ENCODE results near the gene GATA2.
A peak's percentile ranks its signal among the peaks of the same experiment; 100 is the strongest.

Gene GATA2

DNA sequence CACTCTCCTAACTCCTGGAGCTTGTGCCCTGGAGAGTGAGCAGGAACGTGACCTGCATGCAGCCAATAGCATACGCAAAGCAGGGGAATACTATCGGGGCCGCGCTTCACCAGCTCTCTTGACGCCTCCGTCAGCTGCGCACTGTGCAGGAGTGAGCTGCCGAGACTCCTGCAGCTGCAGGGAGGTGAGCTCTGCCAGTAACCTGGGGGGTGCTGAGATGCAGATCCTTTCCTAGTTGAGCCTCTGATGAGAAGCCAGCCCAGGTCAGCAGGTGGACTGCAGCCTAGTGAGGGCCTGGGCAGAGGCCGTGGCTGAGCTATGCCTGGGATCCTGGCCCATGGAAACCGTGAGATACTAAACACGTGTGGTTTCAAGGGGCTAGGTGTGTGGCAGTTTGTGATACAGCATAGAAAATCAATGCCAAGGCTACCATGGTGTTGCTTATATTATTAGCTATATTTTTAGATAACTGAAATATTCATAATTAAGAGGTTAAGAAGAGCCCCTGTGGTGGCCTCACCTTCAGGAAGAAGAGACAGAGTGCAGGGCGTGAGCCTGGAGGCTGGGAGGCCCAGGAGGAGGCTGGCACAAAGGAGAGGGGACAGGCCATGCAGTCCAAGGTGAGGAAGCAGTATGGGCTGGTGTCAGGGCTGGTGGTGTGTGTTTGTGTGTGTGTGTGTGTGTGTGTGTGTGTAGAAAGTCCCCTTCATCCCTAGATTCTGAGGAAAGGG lies 20.4 kb downstream of the GATA2 start:
- no peak for DNase-seq

DNA sequence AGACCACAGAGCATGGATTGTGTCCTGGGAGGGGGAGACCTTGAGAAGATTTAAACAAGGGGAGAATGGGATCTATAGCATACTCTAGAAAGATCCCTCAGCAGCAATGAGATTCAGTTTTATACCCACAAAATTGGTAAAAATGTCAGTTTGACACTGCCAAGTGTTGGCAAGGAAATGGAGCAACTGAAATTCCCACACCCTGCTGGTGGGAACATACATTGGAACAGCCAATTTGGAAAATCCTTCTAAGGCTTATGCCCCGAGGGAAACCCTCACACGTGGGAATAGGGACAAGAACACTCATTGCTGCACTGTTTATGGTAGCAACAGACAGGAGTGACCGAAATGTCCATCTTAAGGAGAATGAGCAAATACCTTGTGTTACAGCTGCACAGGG lies 21.3 kb downstream of the GATA2 start:
- DNase-seq: no peak

DNA sequence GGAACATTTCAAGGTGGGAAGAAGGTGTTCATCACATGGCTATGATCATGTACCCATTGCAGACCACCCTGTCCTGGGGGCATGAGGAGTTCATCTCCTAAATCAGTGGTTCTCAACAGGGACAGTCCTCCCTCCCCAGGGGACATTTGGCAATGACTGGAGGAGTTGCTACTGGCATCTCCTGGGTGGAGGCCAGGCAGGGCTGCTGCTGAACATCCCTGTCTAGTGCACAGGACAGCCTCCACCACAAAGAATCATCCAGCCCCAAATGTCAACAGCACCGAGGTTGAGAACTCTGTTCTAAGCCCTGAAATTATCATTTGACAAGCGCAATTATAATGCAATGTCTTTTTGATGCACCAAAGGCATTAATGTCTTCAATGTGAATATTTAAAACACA lies 21.9 kb downstream of the GATA2 start:
- no peak for DNase-seq

DNA sequence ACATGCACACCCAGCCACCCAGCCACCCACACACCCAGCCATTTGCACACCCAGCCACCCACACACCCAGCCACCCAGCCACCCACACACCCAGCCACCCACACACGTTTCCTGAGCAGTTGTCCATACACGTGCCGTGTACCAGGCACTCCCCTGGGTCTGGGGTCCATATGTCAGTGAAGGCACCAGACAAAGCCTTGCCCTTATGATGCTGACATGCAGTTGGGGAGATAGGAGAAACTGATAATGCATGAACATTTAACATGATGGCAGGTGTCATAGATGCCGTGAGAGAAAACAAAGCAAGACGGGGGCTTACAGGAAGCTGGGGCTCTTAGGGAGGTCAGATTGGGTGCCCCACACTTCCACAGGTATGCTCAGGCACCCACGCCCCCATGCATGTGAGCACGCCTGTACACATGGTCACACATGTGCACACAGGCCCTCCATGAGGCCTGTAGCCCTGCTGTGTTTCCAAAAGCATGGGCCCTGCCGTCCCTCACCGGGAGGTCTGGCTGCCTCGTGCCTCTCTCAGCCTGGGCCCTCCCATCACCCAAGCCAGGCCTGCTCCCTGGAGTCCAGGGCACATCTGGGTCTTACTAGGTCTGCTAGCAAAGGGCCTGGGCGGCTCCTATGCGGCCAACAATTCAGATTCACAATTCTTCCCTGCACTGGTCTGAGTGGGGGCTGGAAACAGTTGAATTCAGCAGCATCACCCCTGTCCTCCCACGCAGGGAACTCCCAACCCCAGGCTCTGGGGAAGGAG lies 22.7 kb downstream of the GATA2 start:
- no peak for DNase-seq

DNA sequence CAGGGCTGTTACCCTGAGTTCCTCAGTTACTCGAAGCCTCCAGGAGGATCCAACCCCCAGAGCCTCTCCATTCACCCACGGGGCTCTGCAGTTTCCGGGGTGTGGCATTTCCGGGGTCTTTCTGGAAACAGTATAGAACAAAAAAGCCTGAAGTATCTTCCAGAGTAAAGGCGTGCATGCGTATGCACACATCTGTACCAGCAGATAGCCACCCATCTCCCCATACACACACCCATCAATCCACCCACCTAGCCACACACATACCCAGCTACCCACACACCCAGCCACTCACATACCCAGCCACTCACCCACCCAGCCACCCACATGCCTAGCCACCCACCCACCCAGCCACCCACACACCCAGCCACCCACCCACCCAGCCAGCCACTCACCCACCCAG lies 23.4 kb downstream of the GATA2 start:
- no peak for DNase-seq

DNA sequence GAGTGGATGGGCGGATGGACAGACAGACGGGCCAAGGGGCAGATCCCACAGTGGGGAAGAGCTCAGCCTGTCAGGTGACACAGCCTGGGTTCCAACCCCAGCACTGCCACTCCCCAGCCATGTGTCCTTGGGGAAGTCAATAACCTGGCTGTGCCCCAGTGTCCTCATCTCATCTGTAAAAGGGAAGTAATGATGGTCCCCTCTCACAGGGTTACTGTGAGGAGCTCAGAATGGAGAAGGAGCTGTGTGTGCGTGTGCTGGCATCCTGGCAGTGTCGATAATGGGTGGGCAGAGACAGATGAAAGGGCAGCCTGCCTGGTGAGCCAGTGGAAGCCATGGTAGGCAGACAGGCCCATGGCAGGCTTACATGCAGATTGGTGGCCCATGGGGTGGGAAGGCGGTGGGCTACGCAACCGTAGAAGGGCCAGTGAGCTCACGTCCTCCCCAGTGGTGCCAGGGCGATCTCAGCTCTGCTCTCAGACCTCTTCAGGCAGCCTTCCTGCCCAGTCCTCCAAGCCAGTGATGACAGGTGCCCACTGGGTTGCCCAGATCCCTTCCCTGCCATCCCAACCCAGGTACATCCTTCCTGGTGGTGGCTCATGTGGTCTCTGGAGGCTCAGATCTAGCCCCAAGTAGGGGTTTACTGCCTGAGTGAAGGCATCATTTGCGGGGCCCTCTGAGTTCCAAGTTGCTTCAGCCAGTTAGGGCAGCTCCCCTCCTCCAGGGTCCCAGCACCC lies 24.0 kb downstream of the GATA2 start:
- no peak for DNase-seq

DNA sequence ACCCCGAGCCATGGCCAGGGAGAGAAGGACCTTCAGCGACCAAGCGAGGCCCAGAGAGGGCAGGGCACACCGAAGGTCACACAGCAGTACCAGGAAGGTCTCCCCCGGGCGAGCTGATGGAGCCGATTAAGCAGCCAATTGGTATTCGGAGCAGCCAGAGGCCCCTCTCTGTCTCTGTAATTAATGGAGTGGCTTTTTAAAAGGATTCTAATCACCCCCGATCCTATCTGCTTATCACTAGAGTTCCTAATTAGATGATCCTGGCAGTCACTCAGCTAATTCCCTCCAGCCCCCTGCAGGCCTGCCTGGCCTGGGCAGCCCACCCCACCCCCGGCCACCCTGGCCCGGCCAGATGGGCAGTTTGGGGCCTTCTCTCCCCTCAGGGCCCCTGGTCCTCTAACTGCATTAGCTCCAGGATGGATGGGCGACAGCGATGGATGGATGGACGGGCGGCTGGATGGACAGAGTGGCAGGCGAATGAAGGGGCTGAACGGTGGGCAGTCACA lies 24.7 kb downstream of the GATA2 start:
- no peak for DNase-seq

DNA sequence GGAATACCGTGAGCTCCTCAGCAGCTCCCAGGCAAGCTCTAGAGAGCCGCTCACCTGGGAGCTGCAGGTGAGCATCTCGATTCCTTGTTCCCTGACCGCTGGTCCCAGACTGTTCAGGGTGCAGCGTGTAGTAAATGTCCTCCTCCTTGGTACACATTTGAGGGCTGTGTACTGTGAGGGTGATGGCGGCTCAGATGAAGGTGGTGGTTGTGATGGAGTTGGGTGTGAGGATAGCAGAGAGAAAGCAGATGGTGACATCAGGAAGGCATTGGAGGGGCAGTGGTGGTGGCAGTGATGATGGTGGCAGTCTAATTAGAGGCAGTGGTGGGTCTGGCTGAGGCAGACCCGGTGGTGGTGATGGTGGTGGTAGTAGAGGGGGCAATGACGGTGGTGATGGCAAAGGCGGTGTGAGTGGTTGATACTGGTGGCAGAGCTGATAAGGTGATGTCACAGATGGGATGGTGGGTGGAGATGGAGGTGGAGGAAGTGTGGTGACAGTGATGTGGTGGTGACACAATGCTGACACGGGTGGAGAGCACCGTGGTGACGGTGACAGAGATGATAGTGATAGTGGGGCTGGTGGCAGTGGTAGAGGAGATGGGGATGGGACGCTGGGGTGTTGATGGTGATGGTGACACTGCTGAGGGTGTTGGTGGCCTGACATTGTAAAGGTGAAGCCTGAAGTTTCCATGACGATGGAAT lies 26.0 kb downstream of the GATA2 start, which contains the start of gene DNAJB8:
Gene DNAJB8 (minus strand): TSS at position 51 of the 702 bp plus-strand sequence. CDS start 3,645 bp downstream, outside the sequence.
- no peak for DNase-seq

DNA sequence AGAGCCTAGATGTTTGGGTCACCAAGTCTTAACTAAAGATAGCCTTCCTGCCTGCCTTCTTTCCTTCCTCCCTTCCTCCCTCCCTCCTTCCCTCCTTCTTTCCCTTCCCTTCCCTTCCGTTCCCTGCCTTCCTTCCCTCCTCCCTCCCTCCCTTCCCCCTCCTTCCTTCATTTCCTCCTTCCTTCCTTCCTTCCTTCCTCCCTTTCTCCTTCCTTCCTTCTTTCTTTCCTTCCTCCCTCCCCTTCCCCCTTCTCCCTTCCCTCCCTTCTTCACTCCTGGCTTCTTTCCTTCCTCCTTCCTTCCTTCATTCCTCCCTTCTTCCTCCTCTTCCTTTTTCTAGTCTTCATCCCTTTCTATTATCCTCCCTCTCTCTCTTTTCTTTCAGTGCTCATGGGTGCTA lies 28.3 kb downstream of the GATA2 start:
- DNase-seq: no peak

DNA sequence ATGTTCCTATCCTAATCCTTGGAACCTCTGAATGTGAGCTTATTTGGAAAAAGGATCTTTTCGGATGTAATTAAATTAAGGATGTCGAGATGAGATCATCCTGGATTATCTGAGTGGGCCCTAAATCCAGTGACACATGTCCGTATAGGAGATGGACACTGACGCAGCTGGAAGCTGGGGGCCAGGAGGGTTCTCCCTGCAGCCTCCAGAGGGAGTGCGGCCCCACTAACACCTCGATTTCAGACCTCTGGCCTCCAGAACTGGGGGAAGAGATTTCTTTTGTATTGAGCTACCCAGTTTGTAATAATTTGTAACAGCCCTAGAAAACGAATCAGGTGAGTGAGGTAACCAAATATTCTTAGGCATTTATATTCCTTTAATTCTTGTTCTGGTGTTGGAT lies 28.8 kb downstream of the GATA2 start:
- DNase-seq: no peak

DNA sequence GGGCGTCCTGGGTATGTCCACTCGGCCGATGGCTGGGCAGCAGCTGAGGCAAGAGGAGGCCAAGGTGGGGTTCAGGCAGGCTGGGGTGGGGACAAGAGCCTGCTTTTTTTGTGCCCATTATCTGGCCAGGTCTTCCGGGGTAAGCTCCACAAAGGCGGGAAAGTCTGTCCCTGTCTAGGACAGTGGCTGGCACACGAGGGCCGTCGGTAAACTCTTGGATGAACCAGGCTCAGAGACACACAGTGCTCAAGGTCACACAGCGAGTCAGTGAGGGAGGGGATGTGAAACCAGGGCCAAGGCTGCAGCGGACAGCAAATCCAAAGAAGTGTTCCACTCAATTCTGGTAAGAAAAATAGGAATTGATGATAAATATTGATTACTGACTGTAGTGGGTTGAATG lies 29.2 kb downstream of the GATA2 start:
- DNase-seq: no peak

DNA sequence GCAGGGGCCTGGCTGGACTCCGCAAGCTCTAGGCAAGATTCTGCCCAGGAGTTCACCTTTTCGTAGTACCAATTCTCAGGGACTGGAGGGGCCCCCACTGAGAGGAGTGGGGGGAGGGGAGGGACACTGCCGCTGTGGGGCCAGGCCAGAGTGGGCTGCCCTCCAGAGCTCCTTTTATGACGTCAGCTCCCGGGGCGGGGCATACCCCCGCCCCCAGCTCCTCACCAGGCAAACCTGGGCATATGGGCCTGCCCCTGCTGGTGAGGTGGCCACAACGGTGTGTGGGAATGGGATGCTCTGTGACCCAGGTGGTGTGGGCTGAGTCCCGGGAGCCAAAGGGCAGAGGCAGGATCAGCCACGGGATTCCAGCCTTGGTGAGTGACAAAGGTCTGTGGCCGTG lies 29.6 kb downstream of the GATA2 start:
- DNase-seq: no peak

DNA sequence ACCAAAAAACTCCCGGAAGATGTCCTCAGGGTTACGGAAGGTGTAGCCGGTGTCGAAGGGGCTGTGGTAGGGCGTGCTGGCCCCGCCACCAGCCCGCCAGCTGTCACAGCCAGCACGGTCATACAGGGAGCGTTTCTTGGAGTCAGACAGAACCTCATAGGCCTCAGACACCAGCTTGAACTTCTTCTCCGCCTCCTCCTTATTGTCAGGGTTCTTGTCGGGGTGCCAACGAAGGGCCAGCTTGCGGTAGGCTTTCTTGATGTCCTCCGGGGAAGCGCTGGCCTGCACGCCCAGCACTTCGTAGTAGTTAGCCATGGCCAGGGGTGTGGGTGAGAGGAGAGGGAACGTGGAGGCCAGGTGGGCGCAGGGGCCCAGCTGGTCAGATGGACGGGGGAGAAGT lies 30.1 kb downstream of the GATA2 start:
- DNase-seq: no peak

DNA sequence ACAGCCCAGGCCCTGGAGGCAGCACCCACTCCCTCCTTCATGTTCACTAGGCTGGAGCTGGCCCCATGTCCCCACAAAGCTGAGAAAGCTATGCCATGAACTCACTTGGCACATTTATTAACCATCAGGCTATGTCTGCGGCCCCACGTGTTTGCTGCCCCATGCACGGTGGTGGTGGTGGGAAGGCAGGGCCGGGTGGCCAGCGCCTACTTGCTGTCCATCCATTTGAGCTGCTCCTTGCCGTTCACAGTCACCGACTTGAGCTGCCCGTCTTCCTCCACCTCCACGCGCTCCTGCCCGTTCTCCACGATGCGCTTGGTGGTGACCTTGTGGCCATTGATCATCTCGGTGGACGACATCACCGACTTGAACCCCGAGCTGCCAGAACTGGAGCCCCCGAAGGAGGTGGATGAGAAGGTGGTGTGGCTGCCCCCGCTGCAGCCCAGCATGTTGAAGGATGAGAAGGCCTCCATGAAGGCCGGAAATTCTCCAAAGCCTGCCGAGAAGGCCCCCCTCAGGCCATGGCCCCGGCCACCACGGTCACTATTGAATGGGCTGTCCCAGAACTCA lies 30.6 kb downstream of the GATA2 start:
- DNase-seq: no peak

DNA sequence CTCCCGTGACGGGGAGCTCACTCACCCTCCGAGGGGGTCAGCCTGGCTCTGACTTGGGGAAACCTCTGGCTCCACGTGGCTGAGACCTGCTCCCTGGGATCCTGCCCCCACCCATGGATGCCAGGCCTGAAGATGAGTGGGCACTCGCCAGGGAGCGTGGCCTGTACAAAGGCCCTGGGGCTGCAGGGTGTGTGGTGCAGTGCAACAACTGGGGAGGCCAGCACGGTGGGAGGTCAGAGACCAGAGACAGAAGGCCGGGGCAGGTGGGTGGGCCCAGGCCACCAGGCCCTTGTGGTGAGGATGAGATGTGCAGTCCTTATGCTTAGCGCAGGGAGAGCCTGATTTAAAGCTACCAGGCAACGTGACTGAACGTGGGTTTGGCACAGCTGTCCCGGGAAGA lies 31.3 kb downstream of the GATA2 start:
- DNase-seq: no peak

DNA sequence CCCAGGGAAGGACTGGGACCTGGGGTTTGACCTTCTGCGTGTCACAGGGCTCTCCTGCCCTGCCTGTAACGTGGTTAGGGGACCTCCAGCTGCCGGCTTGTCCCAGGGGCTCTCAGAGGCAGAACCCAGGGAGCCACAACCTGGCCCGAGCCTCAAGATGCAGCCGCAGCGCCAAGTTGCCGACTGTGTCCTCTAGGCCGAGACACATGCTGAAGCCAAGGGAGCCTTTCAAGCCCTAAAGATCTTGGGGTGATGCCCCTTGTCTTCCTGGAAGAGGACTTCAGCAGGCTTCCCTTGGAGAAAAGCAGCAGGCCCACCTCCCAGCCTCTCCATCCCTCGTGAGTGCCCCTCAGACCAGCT lies 33.6 kb downstream of the GATA2 start:
- no peak for DNase-seq

DNA sequence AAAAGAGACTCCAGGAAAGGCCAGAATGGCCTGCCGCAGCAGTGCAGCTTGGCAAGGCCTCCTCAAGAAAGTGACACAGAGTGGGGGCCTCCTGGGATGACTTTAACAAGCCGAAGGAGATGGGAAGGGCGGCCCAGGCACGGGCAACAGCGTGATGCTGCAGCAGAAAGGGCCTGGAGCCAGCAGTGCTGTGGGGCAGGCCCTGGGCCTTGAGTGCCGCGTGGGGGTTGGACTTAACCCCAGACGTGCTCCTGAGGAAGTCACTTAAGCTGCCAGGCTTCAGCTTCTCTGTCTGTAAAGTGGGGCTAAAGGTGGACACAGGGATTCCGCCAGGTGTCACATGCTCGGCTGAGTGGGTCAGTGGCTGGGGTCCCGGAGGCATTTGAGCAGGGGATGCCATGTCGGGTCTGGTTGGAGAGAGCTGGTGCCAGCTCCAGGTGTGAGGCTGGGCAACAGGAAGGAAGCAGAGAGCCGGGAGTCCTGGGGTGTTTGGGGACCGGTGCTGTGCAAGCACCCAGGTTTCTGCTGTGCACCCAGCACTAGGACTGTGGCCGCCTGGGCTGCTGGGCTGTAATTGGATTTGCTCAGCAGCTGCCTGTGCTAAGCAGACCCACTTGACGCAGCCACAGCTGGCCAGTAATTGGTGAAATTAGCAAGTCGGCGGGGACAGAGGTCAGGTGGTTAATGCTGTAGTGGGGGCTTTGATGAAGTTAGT lies 34.1 kb downstream of the GATA2 start:
- DNase-seq: no peak

DNA sequence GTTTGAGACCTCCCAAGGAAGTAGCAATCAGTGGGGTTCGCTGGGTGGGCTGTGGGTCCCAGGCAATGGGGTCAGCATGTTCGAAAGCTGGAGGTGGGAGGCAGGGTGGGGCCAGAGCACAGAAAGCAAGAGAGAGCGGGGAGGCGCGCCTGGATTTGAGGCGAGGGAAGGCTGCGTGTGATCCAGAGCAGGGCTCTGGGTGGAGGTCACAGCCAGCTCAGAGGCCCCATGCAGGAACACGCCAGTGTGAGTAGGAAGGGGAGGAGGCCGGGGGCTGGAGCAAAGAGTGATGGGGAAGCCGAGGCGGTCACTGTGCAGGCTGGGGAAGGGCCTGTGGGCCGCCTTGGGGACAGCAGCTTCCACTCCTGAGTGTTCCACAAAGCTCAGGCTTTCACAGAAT lies 35.1 kb downstream of the GATA2 start:
- DNase-seq: no peak

DNA sequence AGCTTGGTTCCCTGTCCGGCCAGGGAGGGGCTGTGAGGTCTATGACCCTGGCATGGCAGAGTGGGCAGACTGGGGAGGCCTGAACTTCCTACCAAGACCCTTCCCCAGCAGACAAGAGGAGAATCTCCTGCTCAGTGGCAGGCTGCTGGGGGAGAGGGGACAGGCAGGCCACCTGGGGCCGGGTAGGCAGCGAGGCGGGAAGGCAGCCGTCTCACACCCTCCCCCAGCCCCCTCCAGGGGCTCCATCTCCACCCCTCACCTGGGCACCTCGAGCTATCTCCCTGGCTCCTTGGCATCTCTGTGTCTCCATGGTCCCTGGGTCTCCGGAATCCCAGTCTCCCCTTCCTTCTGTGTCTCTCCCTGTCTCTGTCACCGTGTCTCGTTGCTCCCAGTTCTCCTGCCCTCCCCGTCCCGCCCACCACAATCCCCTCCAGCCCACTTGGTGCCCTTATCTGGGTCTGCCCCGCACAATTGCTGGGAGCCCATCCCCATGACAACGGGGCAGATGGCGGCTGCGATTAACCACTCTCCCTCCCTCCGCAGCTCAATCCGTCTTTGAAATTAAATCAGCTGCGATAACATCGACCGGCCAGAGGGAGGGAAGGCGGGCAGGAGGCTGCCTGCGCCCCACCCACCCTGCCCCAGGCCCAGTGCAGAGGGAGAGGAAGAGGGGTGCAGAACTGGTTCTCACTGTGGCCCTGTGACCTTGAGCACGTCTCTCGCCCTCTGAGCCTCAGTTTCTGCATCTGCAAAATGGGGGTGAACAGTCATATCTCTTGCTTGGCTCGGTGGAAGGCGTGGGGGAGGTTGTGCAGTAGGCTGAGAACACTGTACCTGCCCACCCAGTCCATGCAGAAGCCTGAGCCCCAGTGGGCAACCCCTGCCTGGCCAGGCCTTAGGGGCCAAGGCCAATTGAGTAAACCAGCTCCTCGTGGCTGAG lies 36.0 kb downstream of the GATA2 start:
- peak; percentile 15 for DNase-seq

DNA sequence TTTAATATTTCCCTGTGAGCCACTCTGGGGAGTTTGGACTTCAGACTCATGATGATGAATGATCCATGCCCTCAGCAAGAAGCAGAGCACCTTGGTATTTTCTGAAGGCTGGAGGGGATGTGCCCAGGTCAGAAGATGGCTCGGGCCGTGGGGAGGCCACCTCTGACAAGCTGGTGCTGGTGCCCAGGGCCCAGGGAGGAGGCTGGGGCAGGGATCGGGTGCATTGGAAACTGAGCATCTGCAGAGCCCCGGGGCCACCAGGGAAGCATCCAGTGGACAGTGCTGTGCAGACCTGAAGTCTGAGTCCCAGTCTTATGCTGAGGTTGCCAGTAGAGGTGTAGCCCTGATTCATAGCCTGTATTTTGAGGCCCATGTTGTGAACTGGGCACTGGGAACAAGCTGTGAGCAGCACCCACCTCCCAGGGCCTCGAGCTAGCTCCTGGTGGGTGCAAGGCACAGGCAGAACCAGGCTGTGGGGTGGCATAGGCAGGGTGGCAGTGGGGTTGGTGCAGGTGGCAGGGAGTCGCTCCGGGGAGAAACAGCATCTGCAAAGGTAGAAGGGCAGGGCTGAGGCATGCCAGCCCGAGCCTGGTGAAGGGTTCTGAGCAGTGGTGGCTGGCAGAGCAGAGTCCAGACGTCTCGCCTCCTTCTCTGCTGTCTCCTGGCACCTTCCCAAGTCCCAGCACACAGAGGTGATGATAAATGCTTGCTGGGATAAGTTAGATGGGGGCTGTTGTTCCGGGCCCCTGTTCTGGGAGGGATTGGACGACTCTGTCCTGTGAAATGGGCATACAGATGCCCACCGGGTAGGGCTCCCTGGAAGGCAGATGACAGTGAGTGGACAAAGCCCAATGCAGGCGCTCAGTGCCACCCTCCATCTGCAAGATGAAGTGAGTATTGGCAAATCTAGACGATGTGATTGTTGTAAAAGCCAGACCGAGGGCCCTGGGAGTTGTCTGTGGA lies 36.9 kb downstream of the GATA2 start:
- no peak for DNase-seq
